DMS53 (cell line): ENCODE measurements around the gene ZDHHC8.

ENCODE experiments used
- DNase-seq: peaks from one replicate; lab custom pipeline; 2025; lab: John Stamatoyannopoulos, UW

Gene ZDHHC8

GRCh38 chr22:20180640-20181039, 49.0 kb downstream of the ZDHHC8 start:
- DNase-seq = no peak

DNA sequence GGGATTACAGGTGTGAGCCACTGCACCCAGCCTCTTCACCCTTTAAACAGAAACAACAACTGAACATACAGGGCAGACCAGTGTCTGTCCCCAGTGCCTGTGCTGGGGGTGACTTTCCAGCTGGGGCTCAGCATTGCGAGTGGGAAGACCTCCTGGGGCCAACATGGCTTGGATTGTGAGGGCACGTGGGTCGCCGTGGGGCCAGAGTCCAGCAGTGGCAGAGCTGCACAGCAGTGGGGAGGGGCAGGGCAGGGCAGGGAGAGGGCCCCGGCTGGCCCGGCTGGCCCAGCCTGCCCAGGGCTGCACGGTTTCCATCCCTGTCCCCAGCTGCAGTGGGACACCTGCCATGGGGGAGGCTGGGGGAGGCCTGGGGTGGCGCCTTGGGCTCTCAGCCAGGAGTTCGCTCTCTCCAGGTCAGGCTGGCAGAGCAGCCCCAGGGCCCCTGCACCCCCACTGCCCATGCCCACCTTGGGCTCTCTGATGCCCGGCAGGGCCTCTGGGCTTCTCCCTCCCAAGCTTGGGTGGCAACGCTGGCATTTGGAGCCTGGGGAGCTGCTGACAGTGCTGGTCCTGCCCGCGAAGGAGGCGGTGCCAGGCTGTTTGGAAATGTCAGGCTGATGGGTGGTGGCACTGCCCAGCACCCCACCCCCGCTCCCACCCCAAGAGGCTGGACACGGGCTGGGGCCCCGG, 49.7 kb downstream of the ZDHHC8 start:
- no peak for DNase-seq

DNA sequence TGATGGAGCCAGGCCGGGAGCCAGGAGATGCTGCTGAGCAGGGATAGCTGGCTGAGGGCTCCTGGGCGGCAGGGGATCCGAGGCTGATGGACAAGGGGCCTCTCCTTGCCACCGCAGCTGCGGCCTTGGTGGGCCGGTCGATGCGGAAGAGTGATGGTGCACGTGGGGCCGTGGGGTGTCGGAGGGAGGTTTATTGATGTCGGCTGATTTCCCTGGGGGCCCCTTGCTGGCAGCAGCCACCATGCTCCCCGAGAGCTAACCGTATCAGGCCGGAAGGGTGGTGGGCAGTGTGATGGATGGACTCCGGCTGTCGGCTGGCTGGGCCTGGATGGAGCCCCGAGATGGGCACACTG, 50.3 kb downstream of the ZDHHC8 start:
- DNase-seq = no peak

- no peak for DNase-seq
Observed at GRCh38 chr22:20182365-20182764, 50.8 kb downstream of the ZDHHC8 start.

DNA sequence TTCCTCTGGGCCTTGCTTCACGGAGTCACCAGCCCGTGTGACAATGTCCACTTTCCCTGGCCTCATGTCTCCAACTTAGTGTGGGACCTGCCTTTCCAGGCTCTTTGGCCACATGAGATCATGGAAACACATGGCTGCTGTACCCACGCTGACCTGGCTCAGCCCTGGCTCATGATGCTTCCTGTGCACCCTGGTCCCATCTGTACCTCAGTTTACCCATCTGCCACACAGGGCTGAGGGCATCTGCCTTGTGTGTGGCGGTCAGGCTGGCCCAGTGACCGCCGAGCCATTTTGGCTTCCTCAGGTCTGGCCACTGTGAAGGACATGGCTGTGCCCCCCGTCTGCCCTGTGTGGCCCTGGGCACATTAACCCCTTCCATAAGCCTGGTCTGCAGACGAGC, 51.5 kb downstream of the ZDHHC8 start:
- no peak for DNase-seq

GRCh38 chr22:20183823-20184222, 52.2 kb downstream of the ZDHHC8 start:
- no peak for DNase-seq

DNA sequence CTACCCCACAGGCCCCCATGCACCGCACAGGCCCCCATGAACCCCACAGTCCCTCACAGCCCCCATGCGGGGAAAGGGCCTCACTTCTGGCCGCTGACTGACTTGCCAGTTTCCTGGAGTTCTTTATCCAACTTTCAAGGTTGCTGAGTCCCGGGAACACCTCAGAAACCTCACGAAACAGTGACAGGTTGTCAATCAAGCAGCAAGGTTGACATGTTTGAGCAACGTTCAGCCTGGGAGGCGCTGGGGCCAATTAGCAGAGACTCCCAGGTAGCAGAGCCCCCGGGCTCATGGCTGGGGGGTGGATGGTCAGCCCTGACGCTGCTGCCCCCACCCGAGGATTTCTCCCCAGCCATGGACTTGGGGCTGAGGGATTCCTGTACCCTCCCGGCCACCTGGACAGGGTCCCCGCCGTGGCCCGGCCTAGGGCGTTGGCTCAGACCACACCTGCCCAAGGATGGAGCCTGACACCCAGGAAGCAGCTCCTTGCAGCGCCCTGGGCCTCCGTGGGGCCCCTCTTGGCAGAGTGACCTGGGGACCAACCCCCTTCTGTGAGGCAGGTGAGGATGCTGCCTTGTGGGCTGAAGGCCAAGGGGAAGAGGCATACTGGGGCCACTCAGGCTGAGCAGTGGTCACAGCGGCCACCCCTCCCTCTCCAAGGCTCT, 53.0 kb downstream of the ZDHHC8 start:
- no peak for DNase-seq

- DNase-seq = no peak
Observed at GRCh38 chr22:20185750-20186149, 54.1 kb downstream of the ZDHHC8 start.

DNA sequence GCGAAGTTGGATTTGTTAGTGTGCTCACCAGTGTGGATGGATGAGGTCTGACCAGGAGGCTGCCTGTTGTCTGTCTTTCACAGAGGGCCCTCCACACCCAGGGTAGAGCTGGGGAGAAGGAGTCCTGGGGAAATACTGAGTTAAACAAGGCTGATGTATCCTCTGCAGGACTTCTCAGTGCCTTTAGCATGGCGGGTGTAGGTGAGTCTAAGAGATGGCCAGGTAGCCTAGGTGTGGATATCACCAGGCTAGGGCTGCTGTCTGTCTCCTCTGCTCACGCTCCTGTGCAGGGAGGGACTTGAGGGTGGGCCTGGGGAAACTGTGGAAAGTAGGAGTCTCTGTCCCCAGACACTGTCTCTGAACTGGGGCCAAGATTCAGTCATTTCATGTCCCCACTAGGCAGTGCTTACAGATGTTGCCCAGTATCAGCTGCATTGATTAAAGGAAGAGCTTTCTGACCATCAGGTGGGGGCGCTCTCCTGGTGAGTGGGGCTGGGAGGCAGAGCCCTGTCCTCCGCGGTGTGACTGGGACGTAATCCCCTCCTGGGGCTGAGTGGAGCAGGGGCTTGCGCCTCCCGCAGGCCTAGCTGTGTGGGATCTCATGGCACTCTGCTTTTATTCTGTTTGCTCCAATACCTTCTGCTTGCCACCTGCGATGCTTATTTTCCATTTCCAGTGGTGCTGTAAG, 54.7 kb downstream of the ZDHHC8 start:
- DNase-seq = peak; percentile 10

DNA sequence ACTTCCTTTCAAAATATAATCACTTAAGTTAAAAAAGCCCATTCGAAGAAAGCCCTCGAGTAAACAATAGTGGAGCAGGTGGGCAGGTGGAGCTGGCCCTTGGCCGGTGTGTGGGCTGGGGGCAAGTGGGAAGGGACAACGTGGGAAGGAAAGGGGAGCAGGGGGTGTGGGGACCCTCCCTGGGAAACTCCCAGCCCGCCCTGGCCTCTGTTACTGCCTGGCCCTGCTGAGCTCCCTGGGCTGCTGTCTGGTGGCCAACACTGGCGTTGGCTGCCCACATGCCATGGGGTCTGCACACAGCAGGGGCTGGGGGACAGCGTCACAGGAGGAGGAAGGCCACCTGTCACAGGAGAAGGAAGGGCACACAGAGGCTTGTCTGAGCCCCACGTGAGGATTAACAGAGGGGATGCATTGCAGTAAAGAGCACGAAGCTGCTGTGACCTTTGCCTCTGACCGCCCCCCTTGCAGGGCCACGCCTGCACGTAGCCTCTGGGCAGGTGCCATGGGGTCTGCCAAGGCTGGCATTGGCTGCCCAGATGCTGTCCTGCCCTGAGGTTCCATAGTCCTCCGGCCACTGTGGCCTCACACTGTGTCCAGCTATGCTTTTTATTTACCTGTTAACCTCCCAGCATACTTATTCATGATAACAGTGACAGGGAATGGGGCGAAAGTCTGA, 55.4 kb downstream of the ZDHHC8 start:
- DNase-seq = no peak

GRCh38 chr22:20187777-20188566, 56.4 kb downstream of the ZDHHC8 start:
- DNase-seq = no peak

GRCh38 chr22:20188567-20188877, 56.9 kb downstream of the ZDHHC8 start:
- DNase-seq = no peak

DNA sequence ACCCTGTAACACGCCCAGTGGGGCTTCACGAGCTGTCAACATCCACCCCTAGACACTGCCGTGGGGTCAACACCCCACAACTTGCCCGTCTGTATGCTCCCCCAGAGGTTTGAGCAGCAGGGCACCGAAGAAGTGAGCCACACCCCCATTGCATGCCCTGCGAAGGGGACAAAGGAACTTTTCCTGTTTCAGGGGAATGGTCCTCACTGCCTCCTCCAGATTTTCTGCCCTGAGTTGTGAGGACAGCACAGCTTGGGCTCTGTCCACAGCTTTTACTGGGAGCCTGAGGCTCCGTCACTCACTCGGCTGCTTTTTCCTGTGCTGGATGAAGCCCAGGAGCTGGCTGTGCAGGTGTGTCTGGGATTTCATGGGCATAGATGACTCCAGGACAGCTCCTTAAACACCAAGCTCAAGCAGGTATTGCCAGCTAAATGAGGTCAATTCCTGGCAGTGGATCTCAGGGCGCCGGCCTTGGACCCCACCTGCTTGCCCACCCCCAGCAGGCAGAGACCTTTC, 59.5 kb downstream of the ZDHHC8 start:
- DNase-seq = no peak

- no peak for DNase-seq
Observed at GRCh38 chr22:20191803-20192202, 60.2 kb downstream of the ZDHHC8 start.

- no peak for DNase-seq
Observed at GRCh38 chr22:20192293-20192971, 60.8 kb downstream of the ZDHHC8 start.

- no peak for DNase-seq
Observed at GRCh38 chr22:20192972-20193760, 61.6 kb downstream of the ZDHHC8 start.

GRCh38 chr22:20193761-20194494, 62.3 kb downstream of the ZDHHC8 start:
- no peak for DNase-seq

GRCh38 chr22:20194681-20195593, 63.3 kb downstream of the ZDHHC8 start:
- no peak for DNase-seq
